GM12872 (cell line): Measurements from ENCODE around the gene ILRUN.
A peak's percentile ranks its signal among the peaks of the same experiment; 100 is the strongest.

Experiments
- TF ChIP-seq, protein P1 (sequence below): IDR thresholded peaks from 3 replicates; pipeline ENCODE4 v1.5.1; 2011; ENCODE audit warnings: low read depth, mild to moderate bottlenecking, low read length, moderate library complexity; ENCODE audit not compliant: insufficient read depth

ILRUN gene

DNA sequence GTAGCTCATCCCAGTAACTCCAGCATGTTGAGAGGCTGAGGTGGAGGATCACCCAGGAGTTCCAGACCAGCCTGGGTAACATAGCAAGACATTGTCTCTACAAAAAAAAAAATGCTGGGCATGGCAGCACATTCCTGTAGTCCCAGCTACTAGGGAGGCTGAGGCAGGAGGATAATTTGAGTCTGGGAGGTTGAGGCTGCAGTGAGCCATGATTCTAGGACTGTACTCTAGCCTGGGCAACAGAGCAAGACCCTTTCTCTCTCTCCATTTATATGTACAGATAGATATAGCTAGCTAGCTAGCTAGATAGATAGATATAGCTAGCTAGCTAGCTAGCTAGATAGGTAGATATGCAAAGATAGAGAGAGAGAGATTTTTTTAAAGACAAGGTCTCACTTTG lies 20.4 kb downstream of the ILRUN start:
- TF ChIP-seq, protein P1, sequence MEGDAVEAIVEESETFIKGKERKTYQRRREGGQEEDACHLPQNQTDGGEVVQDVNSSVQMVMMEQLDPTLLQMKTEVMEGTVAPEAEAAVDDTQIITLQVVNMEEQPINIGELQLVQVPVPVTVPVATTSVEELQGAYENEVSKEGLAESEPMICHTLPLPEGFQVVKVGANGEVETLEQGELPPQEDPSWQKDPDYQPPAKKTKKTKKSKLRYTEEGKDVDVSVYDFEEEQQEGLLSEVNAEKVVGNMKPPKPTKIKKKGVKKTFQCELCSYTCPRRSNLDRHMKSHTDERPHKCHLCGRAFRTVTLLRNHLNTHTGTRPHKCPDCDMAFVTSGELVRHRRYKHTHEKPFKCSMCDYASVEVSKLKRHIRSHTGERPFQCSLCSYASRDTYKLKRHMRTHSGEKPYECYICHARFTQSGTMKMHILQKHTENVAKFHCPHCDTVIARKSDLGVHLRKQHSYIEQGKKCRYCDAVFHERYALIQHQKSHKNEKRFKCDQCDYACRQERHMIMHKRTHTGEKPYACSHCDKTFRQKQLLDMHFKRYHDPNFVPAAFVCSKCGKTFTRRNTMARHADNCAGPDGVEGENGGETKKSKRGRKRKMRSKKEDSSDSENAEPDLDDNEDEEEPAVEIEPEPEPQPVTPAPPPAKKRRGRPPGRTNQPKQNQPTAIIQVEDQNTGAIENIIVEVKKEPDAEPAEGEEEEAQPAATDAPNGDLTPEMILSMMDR: no peak

DNA sequence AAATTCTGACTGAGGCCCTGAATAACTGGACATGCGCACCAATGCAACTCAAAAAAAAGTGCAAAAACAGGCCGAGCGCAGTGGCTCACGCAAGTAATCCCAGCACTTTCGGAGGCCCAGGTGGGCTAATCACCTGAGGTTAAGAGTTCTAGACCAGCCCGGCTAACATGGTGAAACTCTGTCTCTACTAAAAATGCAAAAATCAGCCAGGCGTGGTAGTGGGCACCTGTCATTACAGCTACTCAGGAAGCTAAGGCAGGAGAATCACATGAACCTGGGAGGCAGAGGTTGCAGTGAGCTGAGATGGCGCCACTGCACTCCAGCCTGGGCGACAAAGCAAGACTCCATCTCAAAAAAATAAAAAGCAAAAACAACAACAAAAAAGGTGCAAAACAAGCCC lies 21.6 kb downstream of the ILRUN start:
- TF ChIP-seq, protein P1: 0 out of 3 replicates have a peak, but pooled peaks have one; percentile 4

DNA sequence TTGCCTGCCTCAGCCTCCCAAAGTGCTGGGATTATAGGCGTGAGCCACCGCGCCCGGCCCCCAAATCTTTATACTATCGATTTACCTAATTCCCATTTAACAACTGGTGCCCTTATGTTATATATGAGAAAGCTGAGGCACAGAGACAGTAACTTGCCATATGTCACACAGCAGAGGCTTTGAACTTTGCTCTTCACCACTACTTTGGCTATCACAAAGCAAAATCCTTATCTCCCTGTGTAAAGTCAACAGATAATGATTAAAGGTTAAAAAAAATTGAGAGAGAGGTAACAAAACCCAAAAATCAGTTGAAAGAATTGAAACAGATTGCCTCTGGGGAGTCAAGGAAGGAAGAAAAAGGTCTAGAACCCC lies 22.3 kb downstream of the ILRUN start:
- TF ChIP-seq, protein P1: no peak

DNA sequence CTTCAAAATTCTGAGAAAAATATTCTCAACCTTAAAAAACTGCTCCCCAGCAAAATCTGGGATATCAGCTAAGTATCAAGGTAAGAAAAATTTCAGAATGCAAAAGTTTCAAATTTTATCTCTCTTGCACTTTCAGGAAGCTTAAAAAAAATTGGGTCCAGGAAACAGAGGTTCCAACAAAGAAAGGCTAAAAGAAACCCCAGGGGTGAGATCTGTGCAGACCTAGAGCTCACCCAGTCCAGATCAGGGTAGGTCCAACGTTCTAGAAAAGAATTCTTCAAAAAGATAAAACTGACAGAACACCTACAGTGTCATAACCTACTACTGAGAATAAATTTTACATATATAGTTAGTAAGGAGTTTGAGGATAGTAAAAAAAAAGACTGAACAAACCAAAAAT lies 23.5 kb downstream of the ILRUN start:
- TF ChIP-seq, protein P1: no peak

DNA sequence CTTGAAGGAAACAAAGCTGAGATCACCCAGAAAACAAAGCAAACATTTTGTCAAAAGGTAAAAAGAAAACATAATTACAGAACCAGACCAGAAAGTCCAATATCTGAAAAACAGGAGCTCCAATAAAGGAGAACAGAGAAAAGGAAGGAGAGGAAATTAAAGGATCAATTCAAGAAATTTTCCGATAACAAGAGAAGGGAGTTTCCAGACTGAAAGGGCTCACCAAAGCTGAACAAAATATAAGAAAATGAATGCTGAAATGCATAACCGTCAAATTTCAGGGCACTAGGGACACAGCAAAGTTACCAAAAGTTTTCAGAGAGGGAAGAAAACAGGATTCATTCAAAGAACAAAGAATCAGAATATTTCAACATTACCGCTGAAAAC lies 23.9 kb downstream of the ILRUN start:
- TF ChIP-seq, protein P1: no peak

DNA sequence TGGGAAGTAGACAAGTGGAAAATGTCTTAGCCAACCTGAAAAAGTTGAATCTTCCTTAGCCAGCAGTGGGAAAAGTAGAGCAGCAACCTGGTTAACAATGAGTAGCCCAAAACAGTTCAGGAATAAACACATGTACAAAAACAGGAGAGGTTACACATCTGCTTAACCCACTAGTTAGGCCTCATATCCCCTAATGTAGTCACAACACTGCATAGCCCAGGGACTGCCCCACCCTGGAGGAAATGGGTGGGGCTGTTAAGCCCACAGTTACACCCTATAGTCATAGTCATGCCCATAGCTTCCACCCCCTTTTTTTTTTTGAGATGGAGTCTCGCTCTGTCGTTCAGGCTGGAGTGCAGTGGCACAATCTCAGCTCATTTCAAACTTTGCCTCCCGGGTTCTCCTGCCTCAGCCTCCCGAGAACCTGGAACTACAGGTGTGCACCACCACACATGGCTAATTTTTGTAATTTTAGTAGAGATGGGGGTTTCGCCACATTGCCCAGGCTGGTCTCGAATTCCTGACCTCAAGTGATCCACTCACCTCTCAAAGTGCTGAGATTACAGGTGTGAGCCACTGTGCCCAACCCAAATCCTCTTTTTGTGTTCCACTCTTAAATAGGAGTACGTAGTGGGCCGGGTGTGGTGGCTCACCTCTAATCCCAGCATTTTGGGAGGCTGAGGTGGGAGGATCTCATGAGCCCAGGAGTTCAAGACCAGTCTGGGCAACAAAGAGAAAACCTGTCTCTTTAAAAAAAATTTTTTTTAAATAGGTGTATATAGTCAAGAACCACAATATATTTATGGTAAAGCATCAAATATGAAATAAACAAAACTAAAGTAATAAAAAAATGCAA lies 24.5 kb downstream of the ILRUN start:
- TF ChIP-seq, protein P1: no peak

DNA sequence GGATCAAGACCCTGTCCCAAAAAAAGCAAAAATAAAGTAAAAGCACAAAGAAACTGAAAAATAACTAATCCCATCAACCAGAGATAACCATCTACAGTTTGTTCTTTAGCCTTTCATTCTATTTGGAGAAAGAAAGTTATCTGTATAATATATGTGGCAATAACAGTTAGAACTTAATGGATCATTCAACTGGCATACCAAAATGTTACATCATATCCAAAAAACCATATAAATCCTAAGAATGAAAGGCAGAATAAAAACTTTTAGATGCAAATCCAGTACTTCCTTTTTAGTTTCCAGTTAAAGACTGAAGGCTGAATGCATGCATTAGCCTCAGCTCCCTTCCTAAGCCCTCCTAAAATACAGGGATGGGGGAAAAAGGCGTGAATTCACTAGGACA lies 25.2 kb downstream of the ILRUN start:
- TF ChIP-seq, protein P1: no peak
